ENCODE results near the gene ZRANB1. TPM values are rescaled to one million over a fixed set of nuclear protein-coding genes. Genes with fewer than 3 reads are reported as not detected.

The ZRANB1 gene
- total and polyA plus RNA-seq, 10 of the 15 experiments (the other 5 are each of a cell fraction or from before 2014, with no cell fraction given): 1.7 to 11.8 (median 6.2) TPM

- Histone ChIP-seq H3K27ac (ENCODE audit: control insufficient read depth, insufficient read depth) (no peak overlapping the region), H3K9ac (ENCODE audit: control insufficient read depth, insufficient read depth, low read length) (no peak overlapping the region), H2AFZ (ENCODE audit: control insufficient read depth, low read depth, low read length) (no peak overlapping the region), H3K27me3 (replicated peaks in 1 of 2; ENCODE audit: control insufficient read depth in 2 of 2, insufficient read depth in 2 of 2, low read length in 1 of 2) (no peaks in the 10 kb centered on the region), H3K4me2 (ENCODE audit: control insufficient read depth, insufficient read depth) (no peak overlapping the region), H3K36me3 (ENCODE audit: control insufficient read depth in 2 of 2, insufficient read depth in 2 of 2, low read length in 1 of 2) (no peaks in the 10 kb centered on the region), H4K20me1 (ENCODE audit: control insufficient read depth, insufficient read depth) (no peaks in the 10 kb centered on the region), H3K79me2 (ENCODE audit: control insufficient read depth, insufficient read depth, low read length) (no peaks in the 10 kb centered on the region), H3K4me1 (ENCODE audit: control insufficient read depth, insufficient read depth, low read length) (no peaks in the 10 kb centered on the region; the same call in 1 of the 2 replicates), H3K9me3 (replicated peaks; ENCODE audit: control insufficient read depth, insufficient read depth, low read length) (no peaks in the 10 kb centered on the region), H3K4me3 (no peak overlapping the region)
- CTCF ChIA-PET: interaction anchor here (0.5 kb wide), 1 partner anchor 107 kb away, joined by 3 read pairs; no protein-coding TSS in a partner anchor
- SMC1A ChIA-PET (ENCODE audit: uncharacterized antibody, unreplicated experiment): no interaction called here
- BruUV-seq (replicated peaks): no TSS peak
- DNase-seq (ENCODE audit: low read depth, low spot score): no peak
- TF ChIP-seq, protein P1, sequence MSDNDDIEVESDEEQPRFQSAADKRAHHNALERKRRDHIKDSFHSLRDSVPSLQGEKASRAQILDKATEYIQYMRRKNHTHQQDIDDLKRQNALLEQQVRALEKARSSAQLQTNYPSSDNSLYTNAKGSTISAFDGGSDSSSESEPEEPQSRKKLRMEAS (IDR thresholded peaks at IDR 0.05; ENCODE audit: low read depth, low read length): no peak
- no peak for TF ChIP-seq YY1 (IDR thresholded peaks at IDR 0.05; ENCODE audit: low read depth, low read length)
- no peak for TF ChIP-seq TAF1 (IDR thresholded peaks at IDR 0.05; ENCODE audit: borderline replicate concordance, low read depth, low read length)
- no peak for TF ChIP-seq EZH2 (IDR thresholded peaks at IDR 0.05; ENCODE audit: borderline replicate concordance, control insufficient read depth, low read depth, low read length)
- TF ChIP-seq FOXM1 (IDR thresholded peaks at IDR 0.05; ENCODE audit: low read depth, low read length): no peak
- no peak for TF ChIP-seq FOS (IDR thresholded peaks at IDR 0.05; ENCODE audit: borderline replicate concordance, extremely low read depth, insufficient read length)
- TF ChIP-seq, protein P2, sequence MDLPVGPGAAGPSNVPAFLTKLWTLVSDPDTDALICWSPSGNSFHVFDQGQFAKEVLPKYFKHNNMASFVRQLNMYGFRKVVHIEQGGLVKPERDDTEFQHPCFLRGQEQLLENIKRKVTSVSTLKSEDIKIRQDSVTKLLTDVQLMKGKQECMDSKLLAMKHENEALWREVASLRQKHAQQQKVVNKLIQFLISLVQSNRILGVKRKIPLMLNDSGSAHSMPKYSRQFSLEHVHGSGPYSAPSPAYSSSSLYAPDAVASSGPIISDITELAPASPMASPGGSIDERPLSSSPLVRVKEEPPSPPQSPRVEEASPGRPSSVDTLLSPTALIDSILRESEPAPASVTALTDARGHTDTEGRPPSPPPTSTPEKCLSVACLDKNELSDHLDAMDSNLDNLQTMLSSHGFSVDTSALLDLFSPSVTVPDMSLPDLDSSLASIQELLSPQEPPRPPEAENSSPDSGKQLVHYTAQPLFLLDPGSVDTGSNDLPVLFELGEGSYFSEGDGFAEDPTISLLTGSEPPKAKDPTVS (IDR thresholded peaks at IDR 0.05; ENCODE audit: low read depth, low read length): no peak
- no peak for TF ChIP-seq CHD1 (IDR thresholded peaks at IDR 0.05; ENCODE audit: low read depth, low read length)
- no peak for TF ChIP-seq RAD21 (IDR thresholded peaks at IDR 0.05; ENCODE audit: insufficient read depth, low read depth, low read length)
- no peak for TF ChIP-seq STAT1 (conservative IDR thresholded peaks at IDR 0.05)
- TF ChIP-seq ESRRA (IDR thresholded peaks at IDR 0.05; ENCODE audit: low read length): no peak
- TF ChIP-seq IRF4 (IDR thresholded peaks at IDR 0.05; ENCODE audit: low read depth, low read length): no peak
- TF ChIP-seq ZNF207 (IDR thresholded peaks at IDR 0.05; ENCODE audit: borderline replicate concordance): no peak
- TF ChIP-seq ASH2L (IDR thresholded peaks at IDR 0.05; ENCODE audit: borderline replicate concordance, low read depth): no peak
- no peak for TF ChIP-seq POLR2AphosphoS2 (IDR thresholded peaks at IDR 0.05; ENCODE audit: low read depth, low read length)
- TF ChIP-seq PAX8 (IDR thresholded peaks at IDR 0.05): no peak
- no peak for TF ChIP-seq ZNF384 (IDR thresholded peaks at IDR 0.05; ENCODE audit: borderline replicate concordance, low read depth, low read length)
- no peak for TF ChIP-seq CBX3 (IDR thresholded peaks at IDR 0.05; ENCODE audit: borderline replicate concordance, low read depth)
- TF ChIP-seq MYB (IDR thresholded peaks at IDR 0.05; ENCODE audit: borderline replicate concordance, low read depth, low read length): no peak
- 67% methylated on average over 24 of the region's 24 CpGs for WGBS (ENCODE audit: insufficient coverage, insufficient replicate concordance, low lambda C conversion rate, missing lambda C conversion rate)
- in situ Hi-C loops (cut with MboI) (no loop called here), intact Hi-C loops (cut with micrococcal nuclease; ENCODE audit: unreplicated experiment) (no loop called here)
- RAD21 ChIA-PET (ENCODE audit: unreplicated experiment): no interaction called here
- POLR2A ChIA-PET: no interaction called here
- ATAC-seq: no peak
- no peak for FAIRE-seq
Measured at GRCh38 chr10:124996127-124996853, 54.4 kb downstream of the ZRANB1 start.
